Trophoblast cell (in vitro differentiated cells and primary cell): Measurements from ENCODE around the gene CCL11.

Experiments
- DNase-seq, 2 donors: peaks; one replicate each; pipeline ENCODE4 v3.0.0-alpha.2; 2016
- H2AFZ ChIP-seq: 2 replicates; pipeline ENCODE4 v1.6.1; 2013; ENCODE audit warnings: low read length, moderate library complexity, mild to moderate bottlenecking; ENCODE audit not compliant: insufficient read depth, poor library complexity
- H2AK5ac ChIP-seq: 2 replicates; pipeline ENCODE4 v1.6.1; 2013; ENCODE audit warnings: mild to moderate bottlenecking, low read length
- H2BK120ac ChIP-seq: 2 replicates; pipeline ENCODE4 v1.6.1; 2013; ENCODE audit warnings: low read length, mild to moderate bottlenecking, moderate library complexity; ENCODE audit not compliant: insufficient read depth, poor library complexity
- H2BK12ac ChIP-seq: 2 replicates; pipeline ENCODE4 v1.6.1; 2013; ENCODE audit warnings: mild to moderate bottlenecking, low read length, moderate library complexity
- H2BK5ac ChIP-seq: 2 replicates; pipeline ENCODE4 v1.6.1; 2013; ENCODE audit warnings: low read length, low read depth, moderate library complexity, mild to moderate bottlenecking; ENCODE audit not compliant: poor library complexity
- H3K14ac ChIP-seq: 2 replicates; pipeline ENCODE4 v1.6.1; 2013; ENCODE audit warnings: mild to moderate bottlenecking, low read length
- H3K18ac ChIP-seq: 2 replicates; pipeline ENCODE4 v1.6.1; 2013; ENCODE audit warnings: mild to moderate bottlenecking, low read length
- H3K23ac ChIP-seq: 2 replicates; pipeline ENCODE4 v1.6.1; 2013; ENCODE audit warnings: low read length
- H3K27ac ChIP-seq: 2 replicates; pipeline ENCODE4 v1.5.1; 2013; ENCODE audit warnings: low read depth, mild to moderate bottlenecking, inconsistent platforms, low read length, moderate library complexity
- H3K27me3 ChIP-seq: 2 replicates; pipeline ENCODE4 v1.6.1; 2013; ENCODE audit warnings: inconsistent platforms, mild to moderate bottlenecking, low read length, moderate library complexity; ENCODE audit not compliant: insufficient read depth
- H3K36me3 ChIP-seq, 2 experiments: 1 replicate in 1 of 2; 2 replicates in 1 of 2; pipeline ENCODE4 v1.6.1; 2013; ENCODE audit warnings: low read length in 2 of 2, mild to moderate bottlenecking in 2 of 2, moderate library complexity in 1 of 2; ENCODE audit not compliant: insufficient read depth in 2 of 2, control insufficient read depth in 1 of 2
- H3K4ac ChIP-seq: 2 replicates; pipeline ENCODE4 v1.6.1; 2013; ENCODE audit warnings: low read depth, mild to moderate bottlenecking, low read length, moderate library complexity
- H3K4me1 ChIP-seq, 2 experiments: 1 replicate in 1 of 2; 2 replicates in 1 of 2; pipeline ENCODE4 v1.6.1; 2013; ENCODE audit warnings: low read length in 2 of 2, mild to moderate bottlenecking in 2 of 2, moderate library complexity in 1 of 2; ENCODE audit not compliant: insufficient read depth in 2 of 2, control insufficient read depth in 1 of 2
- H3K4me2 ChIP-seq: 2 replicates; pipeline ENCODE4 v1.6.1; 2013; ENCODE audit warnings: inconsistent platforms, mild to moderate bottlenecking, low read length, moderate library complexity
- H3K4me3 ChIP-seq: 2 replicates; pipeline ENCODE4 v1.5.1; 2013; ENCODE audit warnings: mild to moderate bottlenecking, low read depth, low read length, inconsistent platforms
- H3K79me1 ChIP-seq: one replicate; pipeline ENCODE4 v1.6.1; 2013; ENCODE audit warnings: low read length
- H3K79me2 ChIP-seq: 2 replicates; pipeline ENCODE4 v1.6.1; 2013; ENCODE audit warnings: low read length, mild to moderate bottlenecking; ENCODE audit not compliant: control insufficient read depth, insufficient read depth, poor library complexity
- H3K9ac ChIP-seq: 2 replicates; pipeline ENCODE4 v1.6.1; 2013; ENCODE audit warnings: mild to moderate bottlenecking, low read length
- H3K9me3 ChIP-seq: 2 replicates; pipeline ENCODE4 v1.6.1; 2013; ENCODE audit warnings: low read depth, mild to moderate bottlenecking, control low read depth, inconsistent platforms, low read length; ENCODE audit not compliant: insufficient read depth
- H4K12ac ChIP-seq: 2 replicates; pipeline ENCODE4 v1.6.1; 2013; ENCODE audit warnings: low read depth, mild to moderate bottlenecking, low read length, moderate library complexity
- H4K8ac ChIP-seq: 2 replicates; pipeline ENCODE4 v1.6.1; 2013; ENCODE audit warnings: low read depth, mild to moderate bottlenecking, low read length, moderate library complexity
- H4K91ac ChIP-seq: one replicate; pipeline ENCODE4 v1.6.1; 2013; ENCODE audit warnings: low read depth, mild to moderate bottlenecking, low read length, moderate library complexity
- WGBS: extraction: QIAGEN DNeasy Blood & Tissue Kit; methylation state at CpG from one replicate; pipeline ENCODE4 v1.1.7; 2013; ENCODE audit warnings: missing lambda C conversion rate; ENCODE audit not compliant: insufficient read length, insufficient coverage; ENCODE audit errors: extremely low coverage; 5-methylcytosine and 5-hydroxymethylcytosine counted together

Gene CCL11

DNA sequence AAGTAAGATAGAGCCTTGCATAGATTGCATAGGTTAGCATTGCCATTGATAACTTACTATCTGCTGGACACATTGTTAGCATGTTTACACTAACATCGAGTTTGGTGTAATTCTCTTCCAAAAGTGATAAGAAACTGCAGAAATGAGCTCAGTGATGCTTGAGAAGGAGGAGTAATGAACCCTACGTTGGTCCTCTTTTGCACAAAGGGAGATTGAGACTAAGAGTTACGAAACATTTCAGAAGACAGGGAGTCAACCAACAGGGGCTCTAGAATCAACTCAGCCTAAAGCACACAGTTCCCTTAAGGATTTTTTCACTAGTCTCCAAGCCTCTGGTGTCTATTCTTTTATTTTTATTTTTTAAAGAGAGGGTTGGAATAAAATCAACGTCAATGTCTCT, 8.7 kb upstream of the CCL11 start:
- Histone ChIP-seq H3K4me3 (no peak overlapping the region), H2BK5ac (no peak overlapping the region), H2AK5ac (no peak overlapping the region), H3K27me3 (no peaks in the 10 kb centered on the region), H3K9me3 (no peaks in the 10 kb centered on the region), H3K23ac (no peak overlapping the region), H3K9ac (no peak overlapping the region), H3K4ac (no peak overlapping the region), H2BK120ac (no peak overlapping the region), H3K36me3 (no peaks in the 10 kb centered on the region), H3K18ac (no peak overlapping the region), H2BK12ac (no peak overlapping the region), H3K79me1 (no peaks in the 10 kb centered on the region), H3K4me1 (no peaks in the 10 kb centered on the region), H3K14ac (no peak overlapping the region), H4K91ac (no peak overlapping the region), H2AFZ (no peak overlapping the region), H4K8ac (no peak overlapping the region), H3K27ac (no peak overlapping the region), H3K79me2 (no peaks in the 10 kb centered on the region), H3K4me2 (no peak overlapping the region), H4K12ac (no peak overlapping the region)
- DNase-seq = no peak
- WGBS = no CpG with 5 or more reads among the region's 4 CpGs

DNA sequence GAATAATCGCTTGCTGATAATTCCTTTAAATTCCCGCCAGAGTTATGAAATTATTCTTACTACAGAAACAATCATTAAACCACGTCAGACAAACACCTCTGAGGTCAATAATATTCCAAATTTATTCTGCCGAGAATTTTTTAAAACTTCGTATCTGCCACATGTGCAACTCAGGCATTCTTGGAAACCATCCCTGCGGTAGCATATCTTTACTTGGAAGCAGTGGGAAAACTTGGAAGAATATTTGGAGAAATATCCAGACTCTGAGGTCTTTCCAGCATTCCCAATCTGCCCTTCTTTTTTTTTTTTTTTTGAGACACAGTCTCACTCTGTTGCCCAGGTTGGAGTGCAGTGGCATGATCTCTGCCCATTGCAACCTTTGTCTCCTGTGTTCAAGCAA, 2.0 kb upstream of the CCL11 start:
- no peak overlapping the region for H2AK5ac ChIP-seq
- H3K18ac ChIP-seq = no peak overlapping the region
- H4K12ac ChIP-seq = no peak overlapping the region
- H3K79me1 ChIP-seq = no peaks in the 10 kb centered on the region
- no CpG with 5 or more reads among the region's 6 CpGs for WGBS
- H3K4ac ChIP-seq = no peak overlapping the region
- no peaks in the 10 kb centered on the region for H3K4me1 ChIP-seq
- no peak overlapping the region for H4K8ac ChIP-seq
- H2BK12ac ChIP-seq = no peak overlapping the region
- no peak overlapping the region for H3K14ac ChIP-seq
- no peak overlapping the region for H2BK120ac ChIP-seq
- no peak overlapping the region for H2BK5ac ChIP-seq
- no peak overlapping the region for H3K23ac ChIP-seq
- no peaks in the 10 kb centered on the region for H3K79me2 ChIP-seq
- H3K27me3 ChIP-seq = no peaks in the 10 kb centered on the region
- H3K36me3 ChIP-seq = no peaks in the 10 kb centered on the region
- no peak overlapping the region for H3K27ac ChIP-seq
- H3K9me3 ChIP-seq = no peaks in the 10 kb centered on the region
- H3K9ac ChIP-seq = no peak overlapping the region
- H2AFZ ChIP-seq = no peak overlapping the region
- DNase-seq = no peak
- no peak overlapping the region for H3K4me2 ChIP-seq
- H4K91ac ChIP-seq = no peak overlapping the region
- H3K4me3 ChIP-seq = no peak overlapping the region

DNA sequence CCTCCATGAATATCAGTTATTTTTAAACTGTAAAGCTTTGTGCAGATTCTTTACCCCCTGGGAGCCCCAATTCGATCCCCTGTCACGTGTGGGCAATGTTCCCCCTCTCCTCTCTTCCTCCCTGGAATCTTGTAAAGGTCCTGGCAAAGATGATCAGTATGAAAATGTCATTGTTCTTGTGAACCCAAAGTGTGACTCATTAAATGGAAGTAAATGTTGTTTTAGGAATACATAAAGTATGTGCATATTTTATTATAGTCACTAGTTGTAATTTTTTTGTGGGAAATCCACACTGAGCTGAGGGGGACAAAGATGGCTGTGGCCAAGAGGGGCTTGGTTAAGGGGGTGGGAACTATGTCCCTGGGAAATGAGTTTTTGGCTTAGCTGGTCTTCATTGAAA, 2.3 kb downstream of the CCL11 start:
- Histone ChIP-seq H2BK5ac (no peak overlapping the region), H3K36me3 (no peaks in the 10 kb centered on the region), H3K27ac (no peak overlapping the region), H4K91ac (no peak overlapping the region), H3K79me1 (no peaks in the 10 kb centered on the region), H3K27me3 (no peaks in the 10 kb centered on the region), H3K79me2 (no peaks in the 10 kb centered on the region), H2BK120ac (no peak overlapping the region), H3K4ac (no peak overlapping the region), H4K12ac (no peak overlapping the region), H3K4me1 (no peaks in the 10 kb centered on the region), H3K18ac (no peak overlapping the region), H2AFZ (no peak overlapping the region), H3K14ac (no peak overlapping the region), H3K9ac (no peak overlapping the region), H2AK5ac (no peak overlapping the region), H2BK12ac (no peak overlapping the region), H3K4me2 (no peak overlapping the region), H4K8ac (no peak overlapping the region), H3K4me3 (no peak overlapping the region), H3K23ac (no peak overlapping the region), H3K9me3 (peaks cover 2% of the 10 kb centered on the region)
- WGBS = no CpG with 5 or more reads among the region's 2 CpGs
- no peak for DNase-seq

DNA sequence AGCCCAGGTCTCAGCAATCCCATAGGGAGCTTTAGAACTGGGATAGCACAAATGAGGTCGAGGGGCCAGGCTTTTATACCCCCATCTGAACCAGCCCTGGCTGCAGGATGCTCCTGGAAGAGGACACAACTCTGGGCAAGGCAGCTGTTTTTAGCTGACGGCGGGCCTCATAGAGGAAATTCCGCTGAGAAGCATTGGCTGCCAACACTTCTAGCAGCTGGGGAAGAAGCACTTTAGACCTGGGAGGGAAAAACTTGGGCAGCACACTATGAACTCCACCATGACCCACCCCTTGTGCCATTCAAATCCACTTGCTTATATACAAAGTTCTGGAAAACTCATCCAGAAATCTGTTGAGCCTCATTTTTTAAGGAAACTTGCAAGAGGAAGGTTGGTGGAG, 5.0 kb downstream of the CCL11 start:
- H3K9me3 ChIP-seq = peaks cover 2% of the 10 kb centered on the region
- no peaks in the 10 kb centered on the region for H3K79me2 ChIP-seq
- no peak overlapping the region for H3K4me3 ChIP-seq
- H3K9ac ChIP-seq = no peak overlapping the region
- no CpG with 5 or more reads among the region's 4 CpGs for WGBS
- no peak overlapping the region for H2BK12ac ChIP-seq
- no peak overlapping the region for H4K12ac ChIP-seq
- no peak overlapping the region for H4K8ac ChIP-seq
- H2AFZ ChIP-seq = no peak overlapping the region
- no peak overlapping the region for H3K4me2 ChIP-seq
- H2BK5ac ChIP-seq = no peak overlapping the region
- no peaks in the 10 kb centered on the region for H3K36me3 ChIP-seq
- no peaks in the 10 kb centered on the region for H3K79me1 ChIP-seq
- H3K14ac ChIP-seq = no peak overlapping the region
- no peak overlapping the region for H2BK120ac ChIP-seq
- H3K4ac ChIP-seq = no peak overlapping the region
- H3K4me1 ChIP-seq = no peaks in the 10 kb centered on the region
- H3K18ac ChIP-seq = no peak overlapping the region
- no peaks in the 10 kb centered on the region for H3K27me3 ChIP-seq
- no peak overlapping the region for H2AK5ac ChIP-seq
- H3K23ac ChIP-seq = no peak overlapping the region
- H4K91ac ChIP-seq = no peak overlapping the region
- no peak overlapping the region for H3K27ac ChIP-seq
- no peak for DNase-seq
